HCT116 (cell line): ENCODE measurements around the gene DRICH1.

Experiments used
- CBX3 ChIP-seq: IDR thresholded peaks from 2 replicates; pipeline ENCODE4 v1.6.1; 2012; ENCODE audit warnings: low read depth
- EZH2 ChIP-seq: fragments of 200-600 bp; sonication (generic); IDR thresholded peaks from 2 replicates; pipeline ENCODE4 v1.6.1; 2017; ENCODE audit warnings: antibody characterized with exemption, mixed run types
- FOSL1 ChIP-seq: IDR thresholded peaks from 2 replicates; pipeline ENCODE4 v1.6.1; 2012; ENCODE audit warnings: low read depth
- SRF ChIP-seq: IDR thresholded peaks from 2 replicates; pipeline ENCODE4 v1.6.1; 2012; ENCODE audit warnings: low read depth
- ZNF274 ChIP-seq: fragments of 200-500 bp; sonication (Bioruptor generic); IDR thresholded peaks from 2 replicates; pipeline ENCODE4 v1.6.1; 2014; ENCODE audit warnings: mild to moderate bottlenecking, low read depth, low read length, inconsistent platforms
- TF ChIP-seq, protein P1 (sequence below), 3 experiments: fragments of 200-600 bp in 1 of 3; sonication (generic) in 1 of 3; IDR thresholded peaks in 2 of 3; conservative IDR thresholded peaks in 1 of 3; 2 replicates each; pipeline ENCODE4 v1.5.1; 2012 to 2017; ENCODE audit warnings: low read depth in 2 of 3, low read length in 2 of 3, antibody characterized with exemption in 1 of 3, borderline replicate concordance in 1 of 3, control low read depth in 1 of 3, mild to moderate bottlenecking in 1 of 3, mixed read lengths in 1 of 3, mixed run types in 1 of 3, moderate library complexity in 1 of 3; ENCODE audit not compliant: insufficient read depth in 1 of 3

GRCh38 chr22:23578306-23578705, 53.8 kb downstream of the DRICH1 start:
- TF ChIP-seq EZH2, result no peak
- no peak for TF ChIP-seq SRF
- TF ChIP-seq FOSL1, result no peak
- TF ChIP-seq, protein P1, sequence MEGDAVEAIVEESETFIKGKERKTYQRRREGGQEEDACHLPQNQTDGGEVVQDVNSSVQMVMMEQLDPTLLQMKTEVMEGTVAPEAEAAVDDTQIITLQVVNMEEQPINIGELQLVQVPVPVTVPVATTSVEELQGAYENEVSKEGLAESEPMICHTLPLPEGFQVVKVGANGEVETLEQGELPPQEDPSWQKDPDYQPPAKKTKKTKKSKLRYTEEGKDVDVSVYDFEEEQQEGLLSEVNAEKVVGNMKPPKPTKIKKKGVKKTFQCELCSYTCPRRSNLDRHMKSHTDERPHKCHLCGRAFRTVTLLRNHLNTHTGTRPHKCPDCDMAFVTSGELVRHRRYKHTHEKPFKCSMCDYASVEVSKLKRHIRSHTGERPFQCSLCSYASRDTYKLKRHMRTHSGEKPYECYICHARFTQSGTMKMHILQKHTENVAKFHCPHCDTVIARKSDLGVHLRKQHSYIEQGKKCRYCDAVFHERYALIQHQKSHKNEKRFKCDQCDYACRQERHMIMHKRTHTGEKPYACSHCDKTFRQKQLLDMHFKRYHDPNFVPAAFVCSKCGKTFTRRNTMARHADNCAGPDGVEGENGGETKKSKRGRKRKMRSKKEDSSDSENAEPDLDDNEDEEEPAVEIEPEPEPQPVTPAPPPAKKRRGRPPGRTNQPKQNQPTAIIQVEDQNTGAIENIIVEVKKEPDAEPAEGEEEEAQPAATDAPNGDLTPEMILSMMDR (IDR thresholded peaks at IDR 0.05 in 2 of 3, conservative IDR thresholded peaks at IDR 0.05 in 1 of 3; ENCODE audit: borderline replicate concordance in 1 of 3, insufficient read depth in 1 of 3, low read depth in 2 of 3, low read length in 2 of 3), result no peak
- TF ChIP-seq ZNF274, result no peak
- no peak for TF ChIP-seq CBX3
